ENCODE measurements around the gene MUC2.

MUC2 gene

DNA sequence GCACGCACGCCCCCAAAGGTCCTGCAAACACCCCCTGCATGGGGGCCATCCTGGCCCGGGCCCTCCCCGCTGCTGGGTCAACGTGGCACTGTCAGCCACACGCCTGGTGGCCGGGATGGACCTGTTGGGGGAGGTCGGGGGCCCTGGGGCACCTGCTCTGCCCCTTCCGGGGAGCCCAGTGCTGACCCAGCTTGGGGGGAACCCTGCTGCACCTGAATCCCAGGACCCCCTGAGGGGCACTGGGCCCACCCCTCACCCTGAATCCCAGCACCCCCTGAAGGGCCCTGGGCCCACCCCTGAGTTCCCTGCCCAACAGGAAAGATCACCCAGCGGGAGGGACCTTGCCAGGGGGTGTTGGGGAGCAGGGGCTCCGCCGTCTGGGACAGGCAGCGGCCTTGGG is 37.7 kb upstream of the MUC2 start:
- no peak for DNase-seq

DNA sequence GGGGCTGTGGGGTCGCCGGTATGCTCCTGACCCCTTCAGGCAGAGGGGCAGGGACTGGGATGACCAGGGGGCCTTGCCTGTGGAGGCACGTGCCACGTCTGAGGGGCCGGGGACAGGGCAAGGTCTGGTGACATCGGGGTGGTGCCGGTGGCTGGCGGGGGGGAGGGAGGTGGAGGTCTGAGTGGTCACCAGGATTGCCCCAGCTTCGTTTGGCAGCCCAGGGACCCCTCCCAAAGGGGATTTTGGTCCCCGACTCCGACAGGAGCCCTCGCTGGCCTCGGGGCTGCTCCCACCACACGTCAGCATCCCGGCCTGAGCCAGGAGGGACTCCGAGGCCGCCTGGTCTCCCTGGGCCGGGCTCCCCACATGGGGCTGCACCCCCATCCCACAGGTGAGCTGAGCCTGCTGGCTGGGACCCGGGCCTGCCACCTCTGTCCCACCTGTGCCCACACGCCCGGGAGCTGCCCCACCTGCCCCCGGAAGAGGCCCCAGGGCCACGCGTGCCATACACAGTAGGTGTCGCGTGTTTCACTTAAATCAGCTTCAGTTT is 37.1 kb upstream of the MUC2 start:
- no peak for DNase-seq

DNA sequence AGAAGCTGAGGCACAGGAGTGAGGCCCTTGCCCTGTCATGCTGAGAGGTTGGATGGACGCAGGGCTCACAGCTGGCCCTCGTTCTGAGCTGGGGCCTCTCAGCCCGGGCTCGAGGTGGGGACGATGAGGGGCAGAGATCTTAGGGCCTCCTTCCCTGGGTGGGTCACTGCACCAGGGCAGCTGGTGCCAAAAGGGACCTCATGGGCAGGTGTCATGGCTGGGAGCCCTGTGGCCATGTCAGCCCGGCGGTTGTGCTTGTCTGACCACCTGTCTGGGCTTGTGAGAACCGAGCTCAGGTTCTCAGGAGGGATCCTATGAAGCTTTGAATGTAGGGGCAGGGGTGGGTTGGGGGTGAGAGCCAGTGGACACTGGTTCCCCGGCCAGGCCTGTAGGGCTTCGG is 36.3 kb upstream of the MUC2 start:
- no peak for DNase-seq

DNA sequence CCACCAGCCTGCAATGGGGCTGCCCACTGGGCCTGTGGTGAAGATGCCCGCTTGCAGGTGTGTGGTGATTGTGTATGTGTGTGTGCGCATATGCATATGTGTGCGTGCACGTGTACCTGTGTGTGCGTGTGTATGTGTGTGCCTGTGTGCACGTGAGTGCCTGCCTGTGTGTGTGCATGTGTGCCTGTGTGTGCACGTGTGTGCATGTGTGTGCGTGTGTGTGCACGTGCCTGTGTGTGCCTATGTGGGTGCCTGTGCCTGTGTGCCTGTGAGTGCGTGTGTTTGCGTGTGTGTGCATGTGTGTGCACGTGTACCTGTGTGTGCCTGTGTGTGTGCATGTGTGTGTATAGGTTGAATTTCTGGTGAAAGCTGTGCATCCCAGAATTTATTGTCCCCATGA is 35.8 kb upstream of the MUC2 start:
- DNase-seq, result no peak

DNA sequence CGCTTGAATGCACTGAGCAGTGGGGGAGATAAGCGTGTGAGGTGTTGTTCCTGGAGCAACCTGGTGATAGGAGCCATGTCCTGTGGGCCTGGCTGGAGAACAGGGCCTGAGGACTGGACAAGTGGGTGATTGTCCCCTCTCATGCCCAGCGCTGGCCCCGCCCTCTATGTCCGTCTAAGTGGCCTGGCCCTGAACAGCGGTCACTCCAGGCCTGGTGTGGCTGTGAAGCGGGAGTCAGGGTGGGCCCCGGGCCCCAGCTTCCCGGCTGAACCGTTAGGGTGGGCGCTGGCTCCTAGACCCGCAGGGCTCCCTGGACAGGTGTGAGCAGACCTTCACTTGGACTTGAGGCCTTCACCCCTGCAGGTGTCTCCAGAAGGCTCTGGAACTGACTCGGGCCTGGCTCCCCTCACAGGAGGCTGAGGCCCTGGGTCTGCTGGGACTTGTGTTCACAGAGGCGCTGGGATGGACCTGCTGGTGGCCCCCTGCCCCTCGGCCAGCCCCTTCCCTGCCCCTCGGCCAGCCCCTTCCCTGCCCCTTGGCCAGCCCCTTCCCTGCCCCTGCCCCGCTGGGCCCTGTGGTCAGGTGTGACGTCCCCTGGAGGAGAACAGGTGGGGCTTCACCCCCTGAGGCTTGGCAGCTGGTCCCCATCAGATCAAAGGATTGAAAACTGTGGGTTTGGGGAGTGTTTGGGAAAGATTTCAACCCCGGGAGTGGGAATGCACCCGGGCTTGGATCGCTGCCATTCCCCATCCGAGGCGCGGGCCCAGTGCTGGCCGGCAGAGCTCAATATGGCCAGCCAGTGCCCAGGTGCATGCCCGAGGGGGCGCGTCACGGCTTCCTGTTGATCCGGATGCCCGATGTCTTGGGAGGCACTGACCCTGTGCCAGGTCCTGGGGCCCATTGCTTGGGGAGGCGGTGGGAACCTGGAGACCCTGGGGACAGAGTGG is 34.9 kb upstream of the MUC2 start:
- DNase-seq, result no peak

DNA sequence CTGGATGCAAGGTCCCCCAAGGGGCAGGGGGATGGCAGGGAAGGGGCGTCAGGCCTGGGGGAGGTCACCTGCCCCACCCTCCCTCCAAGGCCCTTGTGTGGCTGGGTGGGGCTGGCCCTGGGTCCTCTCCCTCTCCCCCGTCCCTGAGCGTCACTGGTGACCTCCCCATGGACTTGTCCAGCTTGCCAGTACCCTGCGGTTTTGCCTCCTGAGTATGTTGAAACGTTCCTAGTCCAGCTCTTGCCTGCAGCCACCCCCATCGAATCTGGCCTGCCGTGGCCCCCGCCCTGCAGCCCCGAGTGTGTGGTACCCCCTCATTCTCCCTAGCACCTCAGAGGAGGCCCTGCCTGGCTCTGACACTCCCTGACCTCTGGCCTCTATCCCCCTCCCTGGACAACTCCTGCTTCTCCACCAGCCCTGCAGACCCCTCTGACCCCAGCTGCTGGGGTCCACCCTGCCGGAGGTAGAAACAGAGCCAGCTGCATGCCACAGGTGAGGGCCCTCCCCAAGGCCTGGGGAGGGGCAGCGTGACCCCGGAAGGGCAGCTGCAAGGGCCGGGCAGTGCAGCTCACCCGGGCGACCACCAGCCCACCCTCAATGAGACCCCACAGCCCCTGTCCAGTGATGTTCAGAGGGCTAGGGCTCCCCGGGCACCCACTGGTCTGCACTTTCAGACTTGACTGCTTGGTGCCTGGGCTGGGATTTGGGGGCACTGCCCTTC is 34.1 kb upstream of the MUC2 start:
- DNase-seq, result no peak

DNA sequence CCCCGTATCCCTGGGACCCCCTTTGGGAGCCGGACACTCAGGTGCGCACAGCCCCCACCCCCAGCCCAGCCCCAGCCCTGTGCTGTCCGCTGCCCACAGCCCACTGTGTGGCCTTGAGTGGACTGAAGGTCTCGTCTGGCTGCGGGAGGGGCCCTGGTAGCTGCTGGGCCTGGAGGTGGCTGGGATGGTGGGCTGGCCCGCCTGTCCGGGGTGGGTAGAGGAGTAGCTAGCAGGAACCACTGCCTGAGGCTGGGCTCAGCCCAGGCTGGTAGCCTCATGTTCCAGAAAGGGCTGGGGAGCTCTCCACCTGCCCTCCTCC is 33.6 kb upstream of the MUC2 start:
- no peak for DNase-seq

DNA sequence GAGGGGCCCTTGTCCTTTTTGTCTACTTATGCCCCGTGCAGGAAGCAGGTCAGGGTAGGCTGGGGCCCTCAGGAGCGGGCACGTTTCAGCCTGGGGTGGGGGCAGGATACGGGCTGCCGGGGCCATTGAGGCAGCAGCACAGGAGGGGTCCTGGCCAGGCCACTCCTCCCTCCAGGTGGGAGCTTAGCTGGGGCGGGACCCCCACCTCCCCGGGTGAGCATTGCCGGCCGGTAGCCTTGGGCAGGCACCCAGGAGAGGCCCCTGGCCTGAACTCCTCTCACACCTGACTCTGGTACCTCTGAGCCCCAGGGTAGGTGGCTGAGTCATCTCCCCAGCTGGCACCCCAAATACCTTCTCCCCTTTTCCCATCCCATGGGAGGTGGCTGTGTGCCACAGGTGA is 33.2 kb upstream of the MUC2 start:
- DNase-seq, result no peak

DNA sequence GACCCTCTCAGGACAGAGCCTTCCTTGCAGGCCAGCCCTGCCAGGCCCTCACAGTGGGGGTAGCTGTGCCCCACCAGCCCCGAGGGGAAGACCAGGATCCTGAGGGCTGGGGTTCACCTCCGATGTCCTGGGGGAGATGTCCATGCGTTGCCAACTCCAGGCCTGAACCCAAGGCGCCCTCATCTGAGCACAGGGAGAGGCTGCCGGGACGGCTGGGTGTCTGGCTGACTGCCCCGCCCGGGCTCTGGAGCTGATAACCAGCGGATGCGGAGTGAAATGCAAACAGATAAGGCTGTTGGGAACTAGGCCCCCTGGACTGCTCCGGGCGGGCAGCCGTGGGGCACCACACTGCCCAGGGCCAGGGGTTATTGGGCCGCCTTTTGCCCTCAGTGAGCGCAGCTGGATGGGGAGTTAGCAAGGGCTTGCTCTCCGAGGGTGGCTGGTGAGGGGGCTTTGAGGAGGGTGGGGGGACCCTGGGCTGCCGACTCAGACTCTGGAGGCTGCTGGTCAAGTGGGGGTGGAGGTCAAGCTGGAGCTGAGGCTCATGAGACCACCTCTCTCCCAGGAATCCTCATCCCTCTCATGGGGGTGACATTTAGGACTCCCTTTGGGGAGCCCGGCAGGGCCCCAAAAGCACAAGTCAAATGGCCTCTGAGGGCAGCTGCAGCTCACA is 32.6 kb upstream of the MUC2 start:
- no peak for DNase-seq

DNA sequence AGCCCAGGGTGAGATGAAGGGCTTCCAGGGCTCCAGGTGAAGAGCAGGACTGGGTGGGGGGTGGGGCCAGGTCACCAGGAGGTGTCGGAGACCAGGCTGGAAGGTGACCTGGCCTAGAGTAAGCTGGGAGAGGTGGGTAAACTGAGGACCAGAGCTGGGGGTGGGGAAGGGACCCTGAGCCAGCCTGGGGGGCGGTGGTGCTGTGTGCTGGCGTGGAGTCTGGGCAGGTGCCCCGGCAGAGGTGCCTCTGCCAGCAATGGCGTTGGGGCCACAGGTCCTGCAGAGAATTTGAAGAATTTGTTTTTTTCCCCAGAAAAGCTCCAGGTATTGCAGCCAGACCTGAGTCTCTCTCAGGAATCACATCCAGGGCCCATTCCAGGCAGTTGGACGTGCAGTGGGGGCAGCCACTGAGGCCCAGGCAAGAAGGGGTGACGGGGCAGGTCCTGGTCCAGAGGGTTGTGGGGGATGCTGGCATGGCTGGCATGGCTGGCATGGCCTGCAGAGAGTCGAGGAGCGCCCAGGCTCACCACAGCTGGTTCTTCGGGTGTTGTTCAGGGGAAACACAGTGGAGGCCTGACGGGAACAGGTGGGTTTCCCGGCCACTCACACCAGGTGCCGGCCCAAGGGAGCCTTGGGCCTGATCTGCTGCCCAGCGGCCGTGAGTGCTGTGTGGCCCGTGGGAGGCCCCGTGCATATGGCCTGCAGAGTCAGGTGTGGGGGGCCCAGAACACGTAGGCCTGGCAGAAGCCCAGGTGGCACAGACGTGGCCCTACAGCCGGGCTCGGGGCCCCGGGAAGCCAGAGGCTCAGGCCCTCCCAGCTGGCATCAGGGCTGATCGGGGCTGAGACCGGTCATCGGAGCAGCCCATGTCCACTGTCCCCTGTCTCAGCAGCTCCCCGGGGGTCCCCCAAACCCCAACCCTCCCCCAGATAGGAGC is 31.8 kb upstream of the MUC2 start:
- no peak for DNase-seq

DNA sequence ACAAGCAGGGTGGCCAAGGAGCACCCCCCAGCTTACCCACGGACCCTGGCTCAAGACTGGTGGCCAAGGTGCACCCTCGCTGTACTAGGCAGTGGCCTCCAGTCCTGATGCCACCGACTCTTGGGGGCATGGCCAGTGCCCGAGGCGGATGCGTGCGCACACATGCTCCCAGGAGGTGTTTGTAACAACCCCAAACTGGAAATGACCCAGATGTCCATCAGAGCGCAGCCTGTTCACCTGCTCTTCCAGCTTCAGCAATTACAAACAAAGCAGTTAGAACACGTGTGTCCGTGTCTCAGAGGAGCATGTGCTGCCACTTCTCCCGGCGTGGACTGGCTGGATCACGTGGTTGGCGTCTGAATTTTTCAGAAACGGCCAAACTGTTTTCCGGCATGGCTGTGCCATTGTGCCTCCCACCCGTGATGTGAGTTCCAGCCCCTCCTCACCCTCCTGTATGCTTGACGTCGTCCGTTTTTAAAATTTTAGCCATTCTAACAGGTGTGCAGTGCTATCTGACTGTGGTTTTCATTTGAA is 31.0 kb upstream of the MUC2 start:
- no peak for DNase-seq

DNA sequence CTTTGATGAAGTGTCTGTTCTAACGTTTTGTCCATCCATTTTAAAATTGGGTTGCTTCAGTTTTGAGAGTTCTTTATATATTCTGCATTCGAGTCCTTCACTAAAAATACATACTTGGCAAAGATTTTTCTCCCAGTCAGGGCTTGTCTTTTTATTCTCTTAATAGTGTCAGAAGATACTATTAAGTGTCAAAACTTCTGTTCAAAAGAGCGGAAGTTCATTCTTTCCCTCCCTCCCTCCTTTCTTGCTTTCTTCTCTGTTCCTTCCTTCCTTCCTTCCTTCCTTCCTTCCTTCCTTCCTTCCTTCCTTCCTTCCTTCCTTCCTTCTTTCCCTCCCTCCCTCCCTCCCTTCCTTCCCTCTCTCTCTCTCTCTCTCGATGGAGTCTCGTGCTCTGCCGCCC is 30.5 kb upstream of the MUC2 start:
- no peak for DNase-seq

DNA sequence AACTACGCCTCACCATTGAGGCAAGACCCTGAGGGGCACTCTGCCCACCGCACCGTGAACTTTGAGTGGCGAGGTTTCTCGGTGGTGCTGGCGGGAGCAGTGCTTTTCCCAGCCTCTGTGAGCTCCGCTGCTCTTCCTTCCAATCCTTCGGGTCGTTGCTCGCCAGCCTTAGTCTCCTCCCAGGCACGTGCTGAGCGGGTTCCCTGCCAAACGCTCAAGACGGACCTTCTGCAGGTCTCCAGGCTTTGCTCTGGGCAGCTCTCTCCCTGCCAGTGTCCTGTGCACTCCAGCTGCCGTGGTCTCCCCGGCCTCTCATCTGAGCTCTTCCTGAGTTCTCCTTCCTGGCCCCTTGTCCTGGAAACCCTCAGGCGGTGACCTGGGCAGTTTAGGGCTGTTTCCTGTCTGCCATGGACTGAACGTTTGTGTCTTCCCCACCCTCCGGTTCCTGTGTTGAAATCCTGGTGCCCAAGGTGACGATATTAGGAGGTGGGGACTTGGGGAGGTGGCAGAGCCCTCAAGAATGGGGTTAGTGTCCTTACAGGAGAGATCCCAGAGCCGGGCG is 27.0 kb upstream of the MUC2 start:
- DNase-seq, result no peak

DNA sequence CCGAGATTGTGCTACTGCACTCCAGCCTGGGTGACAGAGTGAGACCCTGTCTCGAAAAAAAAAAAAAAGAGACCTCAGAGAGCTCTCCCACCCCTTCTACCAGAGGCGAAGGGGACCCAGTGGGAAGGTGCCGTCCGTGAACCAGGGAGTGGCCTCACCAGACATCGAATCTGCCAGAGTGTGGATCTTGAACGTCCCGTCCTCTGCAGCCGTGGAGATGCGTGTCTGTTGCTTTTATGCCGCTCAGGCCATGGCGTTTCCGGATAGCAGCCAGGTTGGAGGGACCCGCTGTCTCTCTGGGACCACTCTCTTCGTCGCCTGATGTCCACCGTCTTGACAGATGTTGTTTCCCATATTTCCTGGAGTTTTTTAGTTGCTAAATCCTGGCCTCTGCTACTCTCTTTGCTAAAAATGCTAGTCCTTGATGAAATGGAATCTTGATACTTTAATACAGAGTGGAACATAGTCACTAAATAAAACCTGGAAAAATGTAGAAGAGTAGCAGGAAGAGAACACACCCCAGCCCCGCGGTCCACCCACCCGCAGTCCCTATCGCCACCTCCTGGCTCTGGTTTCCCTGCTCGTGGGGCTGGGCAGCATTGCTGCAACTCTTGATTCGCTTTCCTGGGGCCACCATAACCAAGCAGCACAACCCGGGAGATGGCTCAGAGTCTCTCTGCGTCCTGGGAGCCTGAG is 26.2 kb upstream of the MUC2 start:
- DNase-seq, result no peak

DNA sequence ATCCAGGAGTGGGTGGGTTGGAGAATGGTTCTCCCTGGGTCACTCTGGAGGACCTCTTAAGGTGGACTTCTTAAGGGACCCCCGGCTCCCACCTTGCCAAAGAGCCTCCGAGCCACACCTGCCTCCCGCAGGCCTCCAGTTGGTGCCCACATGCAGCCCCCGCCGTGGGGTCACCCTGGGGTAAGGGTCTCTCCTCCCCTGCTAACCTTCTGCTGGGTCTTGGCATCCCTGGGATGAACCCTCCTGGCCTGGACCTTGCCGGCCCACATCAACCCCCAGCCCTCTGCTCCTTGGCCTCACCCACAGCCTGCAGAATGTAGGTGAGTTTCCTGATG is 25.6 kb upstream of the MUC2 start:
- DNase-seq, result no peak

DNA sequence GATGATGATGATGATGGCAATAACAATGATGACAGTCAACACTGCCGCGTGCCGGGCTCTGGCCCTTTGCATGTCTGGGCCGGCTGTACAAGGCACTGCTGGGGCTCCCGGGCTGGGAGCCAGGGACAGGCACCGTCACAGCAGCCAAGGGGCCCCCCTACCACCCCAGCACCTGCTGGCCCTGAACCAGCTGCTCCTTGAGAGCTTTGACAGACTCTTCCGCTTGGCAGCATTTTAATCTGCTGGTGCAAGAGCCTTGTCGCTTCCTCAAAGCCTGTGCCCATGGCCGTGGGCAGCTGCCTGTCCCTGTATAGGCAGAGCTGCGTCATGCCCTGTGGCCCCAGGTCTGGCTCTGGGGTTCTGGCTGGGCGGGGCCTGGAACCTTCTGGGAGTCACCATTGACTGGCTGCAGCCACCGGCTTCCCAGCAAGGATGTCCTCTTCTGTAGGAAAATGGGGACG is 25.2 kb upstream of the MUC2 start:
- DNase-seq, result no peak

DNA sequence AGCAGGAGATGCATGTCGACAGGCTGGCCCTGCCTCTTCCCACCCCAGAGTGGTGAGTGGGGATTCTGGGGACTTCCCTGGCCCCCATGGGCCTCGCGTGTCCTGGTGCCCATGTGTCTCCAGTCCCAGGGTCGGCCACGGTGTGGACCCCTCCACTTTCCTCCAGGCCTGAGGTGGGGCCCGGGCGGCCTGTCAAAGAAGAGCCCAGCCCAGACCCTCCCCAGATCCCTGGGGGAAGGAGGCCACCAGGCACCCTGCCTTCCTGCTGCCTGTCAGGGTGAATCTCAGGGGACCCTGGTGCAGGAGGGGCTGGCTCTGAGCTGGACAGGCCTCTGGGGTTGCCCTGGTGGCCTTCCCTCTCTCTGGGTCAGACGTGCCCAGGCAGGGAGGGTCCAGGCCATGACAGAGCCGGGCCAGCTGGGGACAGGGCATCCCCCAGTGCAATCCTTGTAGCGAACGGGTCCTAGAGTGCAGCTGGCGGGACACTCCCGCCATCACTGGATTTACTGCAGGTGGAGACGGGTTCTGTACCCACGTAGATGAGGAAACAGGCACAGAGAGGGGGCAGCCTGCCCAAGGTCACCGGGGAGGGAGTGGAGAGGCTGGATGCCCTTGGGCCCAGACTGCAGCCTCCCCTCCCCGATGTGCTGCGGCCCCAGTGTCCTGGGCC is 24.6 kb upstream of the MUC2 start:
- DNase-seq, result no peak

DNA sequence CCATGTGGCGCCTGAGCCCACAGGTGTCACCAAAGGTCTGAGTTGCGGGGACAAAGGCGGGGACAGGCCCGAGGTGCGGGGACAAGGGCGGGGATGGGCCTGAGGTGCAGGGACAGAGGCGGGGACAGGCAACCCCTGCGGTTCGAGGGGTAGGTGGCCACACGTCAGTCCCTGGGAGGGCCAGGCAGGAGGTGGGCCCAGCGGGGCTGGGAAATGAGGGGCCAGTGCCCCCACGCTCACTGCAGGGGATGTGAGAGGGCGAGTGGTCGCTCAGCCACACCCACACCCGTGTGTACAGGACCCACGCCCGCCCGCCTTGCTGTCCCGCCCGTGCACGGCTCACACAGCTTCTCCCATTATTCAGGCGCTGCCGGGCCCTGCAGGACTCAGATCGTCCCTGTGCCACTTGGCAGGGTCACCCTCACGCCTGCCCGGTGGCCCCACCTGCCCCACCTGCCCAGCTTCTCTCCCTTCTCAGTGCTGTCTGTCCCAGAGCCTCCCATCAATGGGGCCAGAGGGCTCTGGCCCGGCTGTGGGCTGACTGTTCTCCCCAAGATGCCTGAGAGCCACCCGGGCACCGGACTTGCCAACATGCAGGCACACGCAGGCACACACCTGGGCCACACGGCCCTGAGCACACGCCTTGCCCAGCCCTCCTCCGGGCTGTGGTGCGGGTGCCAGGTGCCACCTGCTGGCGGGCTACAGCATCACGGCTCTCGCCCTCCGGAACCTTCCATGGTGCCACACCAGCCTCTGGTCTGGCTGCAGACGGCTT is 23.9 kb upstream of the MUC2 start:
- DNase-seq, result peak; percentile 28 to 65 (median 48)

DNA sequence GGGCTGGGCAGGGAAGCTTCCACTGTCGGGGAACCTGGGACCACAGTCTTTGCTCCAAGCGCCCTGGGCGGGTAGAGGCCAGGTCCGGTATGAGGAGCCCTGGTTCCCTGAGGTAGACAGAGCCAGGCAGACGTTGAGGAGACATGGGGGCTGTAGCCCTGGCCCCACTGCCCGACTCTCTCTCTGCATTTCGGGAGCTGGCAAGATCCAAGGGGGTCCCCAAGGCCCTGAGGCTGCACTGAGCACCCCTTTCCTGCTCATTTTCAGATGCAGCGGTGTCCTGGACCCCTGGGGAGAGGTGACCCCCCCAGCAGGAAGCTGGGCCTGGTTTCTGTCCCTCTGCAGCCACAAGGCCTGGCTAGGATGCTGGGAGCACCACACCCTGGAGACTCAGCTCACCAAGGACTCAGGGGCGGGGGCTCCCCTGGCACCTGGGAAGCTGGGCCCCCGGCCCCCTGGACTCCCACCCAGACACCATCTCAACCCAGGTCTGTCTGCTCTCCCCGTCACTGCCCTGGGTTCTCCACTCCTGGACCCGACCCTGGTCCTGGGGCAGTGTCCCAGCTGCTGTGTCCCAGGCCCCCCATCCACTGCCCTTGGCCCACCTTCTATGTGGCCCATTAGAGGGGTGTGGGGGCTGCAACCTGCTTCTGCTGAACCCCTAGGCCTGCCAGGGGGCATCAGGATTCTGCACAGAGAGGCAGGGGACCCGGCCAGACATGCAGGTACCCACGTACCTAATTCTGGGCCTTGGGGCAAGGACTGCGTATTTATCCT is 23.1 kb upstream of the MUC2 start:
- DNase-seq, result no peak

Measured in activated naive CD4-positive, alpha-beta T cell (primary cell).